PC-9 (cell line): Measurements from ENCODE around the gene UTF1.

ENCODE experiments used
- CTCF ChIP-seq: fragments of 200-600 bp; sonication (generic); conservative IDR thresholded peaks from 2 replicates; pipeline ENCODE4 v1.6.1; 2017; ENCODE audit warnings: mixed run types, antibody characterized with exemption, mild to moderate bottlenecking, moderate library complexity
- EZH2 ChIP-seq: fragments of 200-600 bp; sonication (generic); IDR thresholded peaks from 2 replicates; pipeline ENCODE4 v1.8.0; 2017; ENCODE audit warnings: antibody characterized with exemption, low read depth

- TF ChIP-seq CTCF, result no peak
- TF ChIP-seq EZH2, result no peak
These were observed 31.2 kb upstream of the UTF1 start for GRCh38 chr10:133198621-133199487.
